ENCODE results near the gene DAGLA.

- TF ChIP-seq CTCF (IDR thresholded peaks at IDR 0.05) (no peak), POLR2A (IDR thresholded peaks at IDR 0.05) (no peak)
These were observed 47.2 kb downstream of the DAGLA start for GRCh38 chr11:61727401-61727811.

Data from uterus (tissue), 2 donors.